ENCODE data around the gene ABCC2.
"Not testable (repeated sequence)": the region's sequence is repeated elsewhere in the genome, so short reads cannot be mapped to it uniquely, and the experiment has no call there.

Gene ABCC2

DNA sequence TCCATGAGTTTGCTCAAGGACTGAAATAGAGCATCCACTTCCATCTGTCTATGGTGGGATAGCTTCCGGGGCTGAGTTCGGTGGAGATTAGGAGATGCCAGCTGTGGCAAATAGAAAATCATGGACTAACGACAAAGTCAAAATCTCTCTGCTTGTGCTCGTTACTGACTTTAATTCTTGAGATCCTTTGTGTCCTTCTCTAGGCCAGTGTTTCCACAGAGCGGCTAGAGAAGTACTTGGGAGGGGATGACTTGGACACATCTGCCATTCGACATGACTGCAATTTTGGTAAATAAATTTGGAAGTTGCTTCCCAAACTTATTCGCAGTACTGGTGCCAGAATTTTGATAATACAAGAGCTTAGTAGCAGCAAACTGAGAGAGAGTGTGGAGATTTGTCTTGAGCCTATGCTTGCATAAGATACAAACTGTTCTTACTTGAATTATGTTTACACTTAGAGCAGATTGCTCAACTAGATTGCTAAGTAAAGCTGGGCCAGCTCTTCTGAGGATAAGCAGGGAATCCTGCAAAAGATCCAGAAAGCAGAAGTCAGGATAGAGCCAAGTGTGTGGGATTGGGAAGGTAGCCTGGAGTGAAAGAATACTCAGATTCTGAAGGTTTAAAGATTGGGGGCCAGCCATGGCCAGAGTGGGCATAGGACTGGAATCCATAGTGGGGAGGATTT, 27.6 kb downstream of the ABCC2 start:
- DNase-seq (ENCODE audit: low read depth) = no peak

DNA sequence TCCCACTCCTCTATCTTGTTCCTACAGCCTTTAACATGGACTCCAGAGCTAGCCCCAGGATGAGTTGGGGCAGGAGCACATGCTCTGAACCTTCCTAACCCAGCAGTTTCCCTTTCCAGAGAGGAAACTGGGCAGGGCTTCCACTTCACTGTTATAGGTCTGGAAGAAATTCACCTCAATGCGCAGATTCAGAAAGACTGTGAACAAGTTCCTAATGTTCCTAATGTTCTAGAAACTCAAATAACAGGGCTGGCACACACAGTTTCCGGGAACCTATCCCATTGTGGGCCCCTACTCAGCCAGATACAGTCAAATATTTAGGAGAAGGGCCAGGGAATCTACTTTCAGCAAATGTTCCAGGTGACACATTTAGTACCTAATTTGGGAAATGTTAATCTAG, 29.7 kb downstream of the ABCC2 start:
- DNase-seq (ENCODE audit: low read depth) = no peak

DNA sequence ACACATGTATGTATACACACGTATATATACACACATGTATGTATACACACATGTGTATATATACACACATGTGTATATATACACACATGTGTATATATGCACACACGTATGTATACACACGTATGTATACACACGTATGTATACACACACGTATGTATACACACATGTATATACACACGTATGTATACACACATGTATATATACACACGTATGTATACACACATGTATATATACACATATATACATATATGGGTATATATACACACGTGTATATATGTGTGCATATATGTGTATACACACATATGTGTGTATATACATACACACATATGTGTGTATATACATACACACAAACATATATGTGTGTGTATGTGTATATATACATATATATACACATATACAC, 31.7 kb downstream of the ABCC2 start:
- DNase-seq (ENCODE audit: low read depth) = no peak

GRCh38 chr10:99815621-99816020, 33.2 kb downstream of the ABCC2 start:
- no peak for DNase-seq (ENCODE audit: low read depth)

DNA sequence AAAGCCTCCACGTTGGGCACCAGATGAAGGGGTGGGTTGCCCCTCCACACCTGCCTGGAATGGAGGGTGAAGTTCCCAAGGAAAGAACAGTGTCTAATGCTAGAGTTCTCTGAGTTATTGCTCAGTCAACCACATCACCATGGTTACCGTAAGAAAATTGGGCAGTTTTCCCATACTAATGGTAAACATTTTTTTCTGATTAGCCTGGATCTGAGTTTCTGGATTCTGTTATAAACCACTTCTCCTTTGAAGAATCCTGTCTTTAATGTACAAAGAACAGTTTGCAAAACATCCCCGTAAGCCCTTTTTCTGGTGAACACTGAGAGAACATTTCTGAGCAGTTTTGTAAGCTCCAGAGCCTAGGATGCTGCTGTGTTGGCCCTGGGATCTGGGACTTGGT, 45.5 kb downstream of the ABCC2 start:
- DNase-seq (ENCODE audit: low read depth) = no peak

DNA sequence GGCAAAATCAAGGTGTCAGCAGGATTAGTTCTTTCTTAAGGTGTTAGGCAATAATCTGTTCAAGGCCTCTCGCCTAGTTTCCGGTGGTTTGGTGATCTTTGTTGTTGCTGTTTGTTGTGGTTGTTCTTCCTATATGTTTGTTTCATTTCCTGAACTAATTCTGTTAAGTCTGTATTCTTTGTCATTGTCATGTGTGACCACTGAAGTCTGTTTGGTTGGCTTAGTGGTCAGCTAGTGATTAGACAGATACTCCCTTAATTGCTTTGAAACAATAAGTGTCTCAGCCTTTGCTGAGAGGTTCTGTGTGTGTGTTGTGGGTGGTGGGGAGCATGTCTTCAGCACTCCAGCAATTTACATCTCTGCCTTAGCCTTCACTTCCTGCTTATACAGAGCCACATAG, 46.0 kb downstream of the ABCC2 start:
- DNase-seq (ENCODE audit: low read depth) = no peak

DNA sequence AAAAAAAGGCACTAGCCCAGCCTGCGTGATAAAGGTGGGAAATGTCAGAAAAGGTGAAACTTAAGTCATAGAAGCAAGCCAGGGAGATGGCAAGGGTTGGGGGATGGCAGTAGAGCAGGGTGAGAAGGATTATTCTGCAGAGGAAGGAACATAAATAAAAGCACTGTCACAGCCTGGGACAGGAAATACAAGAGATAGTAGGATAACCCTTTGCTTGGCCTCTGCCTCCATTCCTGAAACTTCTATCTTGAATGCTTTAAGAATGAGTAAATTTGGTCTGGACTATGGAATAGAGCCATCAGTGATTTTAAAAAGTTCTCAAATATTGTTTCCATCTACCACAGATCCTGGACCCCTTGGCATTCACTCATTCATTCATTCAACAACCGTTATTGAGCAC, 50.0 kb downstream of the ABCC2 start:
- DNase-seq (ENCODE audit: low read depth) = no peak

DNA sequence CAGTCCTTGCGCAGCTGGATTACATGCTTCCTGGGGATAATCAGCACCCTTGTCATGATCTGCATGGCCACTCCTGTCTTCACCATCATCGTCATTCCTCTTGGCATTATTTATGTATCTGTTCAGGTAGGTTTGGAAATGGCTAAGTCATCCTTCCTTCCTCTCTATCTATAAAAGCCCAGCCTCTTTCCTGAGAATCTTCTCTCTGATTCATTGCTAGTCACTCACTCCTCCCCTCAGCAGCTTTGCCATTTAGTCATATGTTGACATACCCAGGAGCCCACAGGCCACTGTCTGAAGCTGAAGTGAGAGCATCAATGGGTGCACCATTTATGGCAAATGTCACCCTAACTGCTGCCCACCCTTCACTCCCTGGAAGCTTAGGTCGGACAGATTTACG, 52.0 kb downstream of the ABCC2 start:
- no peak for DNase-seq (ENCODE audit: low read depth)

DNA sequence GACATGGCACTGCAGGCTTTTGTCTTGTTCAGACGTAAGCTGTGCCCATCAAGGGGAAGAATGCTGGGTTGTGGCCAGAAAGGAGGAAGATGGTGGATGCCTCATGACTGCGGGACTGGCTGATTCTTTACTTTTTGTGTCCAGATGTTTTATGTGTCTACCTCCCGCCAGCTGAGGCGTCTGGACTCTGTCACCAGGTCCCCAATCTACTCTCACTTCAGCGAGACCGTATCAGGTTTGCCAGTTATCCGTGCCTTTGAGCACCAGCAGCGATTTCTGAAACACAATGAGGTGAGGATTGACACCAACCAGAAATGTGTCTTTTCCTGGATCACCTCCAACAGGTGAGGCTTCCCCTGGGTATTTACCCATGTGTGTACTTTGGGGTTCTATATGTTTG, 53.5 kb downstream of the ABCC2 start:
- DNase-seq (ENCODE audit: low read depth) = no peak

DNA sequence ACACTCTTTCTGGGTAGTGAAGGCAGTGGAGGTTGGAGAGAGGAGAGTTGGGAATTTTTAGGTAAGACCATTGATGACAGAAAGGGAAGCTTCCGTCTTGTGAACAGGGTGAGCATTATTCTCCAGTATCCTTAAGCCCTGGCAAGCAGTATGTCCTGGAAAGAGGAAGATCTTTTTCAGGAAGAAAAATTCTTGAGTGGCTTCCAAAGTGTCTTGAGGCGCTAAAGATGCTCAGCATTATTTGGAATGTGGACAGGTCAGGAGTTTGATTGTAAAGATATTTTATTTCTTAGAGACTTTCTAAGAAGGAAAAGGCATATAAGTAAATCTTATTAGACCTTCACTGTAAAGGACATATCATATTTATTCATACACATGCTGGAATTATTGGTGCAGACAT, 54.3 kb downstream of the ABCC2 start:
- DNase-seq (ENCODE audit: low read depth) = no peak

- not testable (repeated sequence) for DNase-seq (ENCODE audit: low read depth)
These were observed 58.4 kb downstream of the ABCC2 start for GRCh38 chr10:99840859-99841258.

DNA sequence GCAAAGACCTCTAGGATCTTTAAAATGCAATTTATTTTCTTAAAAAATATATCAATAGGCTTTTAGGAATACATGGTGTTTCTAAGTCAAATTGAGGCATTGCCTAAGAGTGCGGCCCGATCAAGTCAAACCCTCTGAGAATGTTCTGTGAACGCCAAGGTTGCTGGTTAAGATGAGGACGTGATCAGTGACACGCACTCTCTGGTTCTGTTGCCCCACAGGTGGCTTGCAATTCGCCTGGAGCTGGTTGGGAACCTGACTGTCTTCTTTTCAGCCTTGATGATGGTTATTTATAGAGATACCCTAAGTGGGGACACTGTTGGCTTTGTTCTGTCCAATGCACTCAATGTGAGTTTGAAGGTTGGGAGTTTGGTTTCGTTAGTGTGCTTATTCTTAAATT, 59.3 kb downstream of the ABCC2 start:
- no peak for DNase-seq (ENCODE audit: low read depth)

DNA sequence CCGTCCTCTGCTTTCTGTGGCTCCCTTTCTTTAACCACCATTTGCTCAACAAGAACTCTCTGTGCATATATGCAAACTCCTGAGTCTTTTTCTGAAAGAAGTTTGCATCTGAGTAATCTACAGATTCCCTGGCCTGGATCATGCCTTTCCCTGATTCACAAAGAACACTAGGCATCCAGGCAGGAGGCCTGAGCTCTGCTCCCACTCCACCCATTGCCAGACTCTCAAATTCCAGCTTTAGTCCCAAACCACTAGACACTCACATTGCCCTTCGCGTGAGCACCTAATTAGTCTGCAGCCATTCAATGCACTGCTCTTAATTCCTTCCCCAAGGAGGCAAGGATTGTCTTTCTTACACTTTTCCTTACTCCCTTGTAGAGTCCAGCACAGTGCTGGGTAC, 60.9 kb downstream of the ABCC2 start:
- no peak for DNase-seq (ENCODE audit: low read depth)

DNA sequence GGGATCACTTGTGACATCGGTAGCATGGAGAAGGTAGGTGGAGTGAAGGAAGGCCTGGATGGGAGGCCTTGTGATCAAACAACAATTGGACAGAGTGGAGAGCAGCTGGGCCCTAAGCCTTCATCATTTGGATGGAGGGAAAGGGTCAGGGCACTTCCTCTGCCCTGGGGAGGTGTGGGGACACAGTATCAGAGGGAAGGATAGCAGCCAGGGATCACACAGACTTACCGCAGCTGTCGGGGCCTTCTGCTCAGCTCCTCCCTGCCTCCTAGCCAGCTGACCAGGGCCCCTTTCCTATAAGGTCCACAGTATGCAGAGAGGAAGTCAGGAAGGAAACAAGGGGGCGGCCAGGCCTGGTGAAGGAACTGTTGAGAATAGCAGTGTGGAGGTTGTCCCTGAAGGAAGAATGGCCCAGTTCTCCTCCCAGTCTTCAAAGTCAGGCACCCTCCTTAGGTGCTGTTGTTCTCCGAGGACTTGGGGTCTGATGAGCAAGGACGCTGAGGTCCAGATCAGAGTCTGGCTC, 62.1 kb downstream of the ABCC2 start:
- DNase-seq (ENCODE audit: low read depth) = no peak

- DNase-seq (ENCODE audit: low read depth) = peak; percentile 58
These were observed 63.5 kb downstream of the ABCC2 start for GRCh38 chr10:99845837-99846382.

DNA sequence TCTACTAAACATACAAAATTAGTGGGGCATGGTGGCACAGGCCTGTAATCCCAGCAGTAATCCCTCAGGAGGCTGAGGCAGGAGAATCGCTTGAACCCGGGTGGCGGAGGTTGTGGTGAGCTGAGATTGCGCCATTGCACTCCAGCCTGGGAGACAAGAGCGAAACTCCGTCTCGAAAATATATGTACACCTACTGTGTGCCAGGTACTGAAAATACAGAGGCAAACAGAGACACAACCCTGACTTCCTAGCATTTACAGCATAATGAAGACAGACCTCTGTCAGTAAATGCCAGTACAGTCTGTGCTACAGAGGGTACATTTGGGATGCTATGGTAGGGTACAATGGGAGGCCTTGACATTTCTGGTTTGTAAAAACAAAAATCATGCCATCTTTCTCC, 66.6 kb downstream of the ABCC2 start:
- DNase-seq (ENCODE audit: low read depth) = no peak

DNA sequence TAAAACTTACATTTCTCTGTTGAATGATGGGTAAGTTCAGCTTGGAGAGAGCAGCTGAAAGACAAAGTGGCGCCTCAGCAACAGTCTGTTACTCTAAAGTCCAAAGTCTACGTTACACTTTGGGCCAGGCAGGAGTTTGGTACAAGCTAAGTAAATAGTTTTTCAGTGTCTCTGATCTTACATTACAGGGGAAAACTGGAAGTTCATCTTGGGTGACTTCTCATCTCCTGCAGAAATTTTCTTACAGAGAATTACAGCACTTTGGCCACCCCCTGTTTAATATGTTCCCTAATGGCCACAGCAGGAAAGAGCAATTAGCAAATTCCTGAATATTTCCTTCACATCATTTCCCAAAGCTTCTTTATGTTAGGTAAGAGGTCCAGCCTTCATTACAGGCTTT, 67.1 kb downstream of the ABCC2 start:
- DNase-seq (ENCODE audit: low read depth) = no peak

DNA sequence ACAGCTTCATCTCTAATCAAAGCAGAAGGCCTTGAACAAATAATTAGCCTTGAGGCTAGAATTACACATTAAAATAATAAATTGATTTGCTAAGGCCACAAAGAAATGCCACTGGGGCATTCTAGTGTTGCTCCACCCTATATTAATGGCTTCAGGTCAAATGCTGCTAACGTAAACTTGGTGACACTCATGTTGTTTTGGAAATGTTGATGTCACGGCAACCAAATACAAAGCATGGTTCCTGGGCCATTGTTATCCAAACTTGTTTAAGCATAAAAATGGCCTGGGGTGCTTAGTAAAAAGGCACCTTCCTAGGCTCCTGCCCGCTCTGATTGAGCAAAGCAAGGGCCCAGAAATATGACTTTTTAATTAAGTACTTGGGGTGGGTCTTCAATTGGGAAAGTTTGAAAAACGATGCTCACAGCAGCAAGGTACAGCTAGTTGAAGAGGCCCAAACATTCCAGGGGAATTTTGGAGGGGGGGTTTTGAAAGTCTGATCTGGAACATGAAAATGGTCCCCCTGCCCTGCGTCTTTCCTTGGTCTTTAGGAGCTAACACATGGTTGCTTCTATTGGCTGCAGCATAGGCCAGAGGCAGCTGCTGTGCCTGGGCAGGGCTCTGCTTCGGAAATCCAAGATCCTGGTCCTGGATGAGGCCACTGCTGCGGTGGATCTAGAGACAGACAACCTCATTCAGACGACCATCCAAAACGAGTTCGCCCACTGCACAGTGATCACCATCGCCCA, 67.8 kb downstream of the ABCC2 start:
- DNase-seq (ENCODE audit: low read depth) = no peak

DNA sequence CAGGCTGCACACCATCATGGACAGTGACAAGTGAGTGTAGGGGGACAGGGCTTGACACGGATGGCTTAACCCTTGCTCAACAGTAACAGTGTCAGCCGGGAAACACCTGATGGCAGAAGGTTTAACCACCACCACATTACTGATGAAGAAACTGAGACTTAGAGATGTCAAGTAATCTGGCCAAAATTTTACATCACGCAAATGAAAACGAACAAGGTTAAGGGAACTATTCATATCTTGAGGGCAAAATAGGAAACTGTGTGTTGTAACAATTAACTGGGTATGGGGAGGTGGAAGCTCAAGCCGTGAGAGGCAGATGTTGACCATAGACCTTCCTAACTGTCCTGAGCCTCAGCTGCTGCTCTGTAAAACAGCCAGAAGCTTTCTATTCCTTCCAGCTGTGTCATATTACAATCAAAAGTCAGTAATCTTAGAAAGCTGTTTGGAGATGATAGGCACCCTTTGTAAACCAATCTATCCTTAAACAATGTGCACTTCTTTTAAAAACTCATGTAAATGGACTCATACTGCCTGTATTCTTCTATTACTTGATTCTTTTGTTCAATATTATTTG, 68.4 kb downstream of the ABCC2 start:
- DNase-seq (ENCODE audit: low read depth) = no peak

DNA sequence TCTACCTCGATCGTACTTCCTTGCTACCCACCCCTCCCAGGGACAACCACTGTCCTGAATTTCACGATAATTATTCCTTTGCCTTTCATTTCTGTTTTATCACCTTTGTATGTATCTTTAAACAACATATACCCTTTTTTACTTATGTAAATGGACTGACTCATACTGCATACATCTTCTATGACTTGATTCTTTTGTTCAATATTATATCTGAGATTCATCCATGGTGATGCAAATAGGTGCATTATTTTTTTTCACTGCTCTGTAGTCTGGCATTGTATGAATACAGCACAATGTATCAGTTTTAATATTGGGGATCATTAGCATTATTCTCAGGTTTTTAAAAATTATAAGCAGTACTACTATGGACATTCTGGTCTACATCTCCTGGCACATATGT, 69.4 kb downstream of the ABCC2 start:
- no peak for DNase-seq (ENCODE audit: low read depth)

DNA sequence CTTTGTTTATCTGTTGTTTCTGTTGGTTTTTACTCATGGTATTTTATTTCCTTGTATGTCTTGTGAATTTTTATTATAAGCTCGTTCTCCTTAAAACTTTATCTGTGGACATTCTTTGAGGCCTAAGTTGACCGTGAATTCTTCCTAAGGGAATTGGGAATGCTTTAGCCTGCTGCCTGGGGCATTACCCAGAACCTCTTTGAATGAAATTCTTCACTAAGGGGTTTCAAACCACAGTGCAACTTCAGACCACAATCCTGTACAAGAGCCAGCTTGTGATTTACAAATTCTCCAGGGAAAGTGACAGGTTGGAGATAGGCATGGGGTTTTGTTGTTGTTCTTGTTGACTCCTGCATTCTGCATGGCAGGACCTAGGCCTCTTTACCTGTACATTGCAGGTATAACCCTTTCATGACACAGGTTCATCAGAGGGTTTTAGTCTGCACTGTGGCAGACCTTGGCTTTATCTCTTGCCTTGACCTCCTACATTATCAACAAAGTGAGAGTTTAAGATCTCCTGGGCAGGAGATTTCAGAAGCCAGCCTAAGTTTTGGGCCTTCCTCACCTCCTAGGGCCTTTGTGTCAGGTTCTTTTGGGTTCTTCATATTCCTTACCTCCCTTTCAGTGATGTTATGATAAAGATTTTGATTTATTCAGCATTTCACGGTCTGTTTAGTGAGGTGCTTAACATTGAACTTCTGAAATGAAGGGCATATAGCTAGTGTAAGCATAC, 70.2 kb downstream of the ABCC2 start:
- no peak for DNase-seq (ENCODE audit: low read depth)

- no peak for DNase-seq (ENCODE audit: low read depth)
These were observed 71.2 kb downstream of the ABCC2 start for GRCh38 chr10:99853655-99854054.
